HCT116 (cell line): ENCODE results near the gene CNTF. TPM values are rescaled to one million over a fixed set of nuclear protein-coding genes. Genes with fewer than 3 reads are reported as not detected.
A peak's percentile ranks its signal among the peaks of the same experiment; 100 is the strongest.

Experiments used
- ATAC-seq: fragments of 200-7000 bp; cut with Tn5 transposase; 2 replicates; pipeline ENCODE4 v1.9.1; 2020; ENCODE audit warnings: mild to moderate bottlenecking, moderate library complexity
- BruUV-seq: library from RNA; stranded (reverse); fragments of 400-500 nt; replicated peaks from 2 replicates; lab custom pipeline; 2021; lab: Mats Ljungman, UMichigan
- CTCF ChIA-PET: fragments of 300-600 bp; sonication (Branson Sonifier 250); formaldehyde crosslinking; loops from one replicate; lab custom pipeline; 2021; ENCODE audit warnings: antibody characterized with exemption; lab: Charles Lee
- POLR2A ChIA-PET: fragments of 300-600, 350-600 bp; sonication (Branson Sonifier 250); formaldehyde crosslinking; loops from one replicate; lab custom pipeline; 2021; ENCODE audit warnings: antibody characterized with exemption; lab: Charles Lee
- RAD21 ChIA-PET, 2 experiments: fragments of 300-600 bp; sonication (Branson Sonifier 250); formaldehyde crosslinking; loops; one replicate each; lab custom pipeline; 2023; ENCODE audit warnings: low total read pairs in 2 of 2; ENCODE audit not compliant: uncharacterized antibody in 2 of 2, unreplicated experiment in 2 of 2, low non-redundant PET in 1 of 2; lab: Charles Lee
- DNase-seq: peaks from one replicate; pipeline ENCODE4 v3.0.0-alpha.2; 2010; ENCODE audit warnings: low read depth, low spot score
- H2AFZ ChIP-seq: fragments of 200-600 bp; shearing (Covaris generic), sonication (generic); 2 replicates; pipeline ENCODE4 v1.6.1; 2017; ENCODE audit warnings: low read depth, mixed run types, mixed read lengths, antibody characterized with exemption, low read length; ENCODE audit not compliant: poor library complexity, severe bottlenecking
- H3K27ac ChIP-seq: 2 replicates; pipeline ENCODE4 v1.5.1; 2012; ENCODE audit warnings: low read depth, low read length
- H3K27me3 ChIP-seq: fragments of 200-600 bp; sonication (generic); 2 replicates; pipeline ENCODE4 v1.6.1; 2016; ENCODE audit warnings: mixed run types, low read length, mixed read lengths; ENCODE audit not compliant: insufficient read depth
- H3K36me3 ChIP-seq, 2 experiments: fragments of 200-500 bp in 1 of 2; fragments of 200-600 bp in 1 of 2; sonication (Bioruptor generic) in 1 of 2; sonication (generic) in 1 of 2; 2 replicates each; pipeline versions ENCODE4 v1.5.1 to v1.6.1; 2014 to 2016; ENCODE audit warnings: low read length in 2 of 2, inconsistent platforms in 1 of 2, mixed read lengths in 1 of 2, mixed run types in 1 of 2; ENCODE audit not compliant: insufficient read depth in 2 of 2, control insufficient read depth in 1 of 2
- H3K4me1 ChIP-seq, 2 experiments: fragments of 200-600 bp in 1 of 2; sonication (generic) in 1 of 2; 2 replicates each; pipeline versions ENCODE4 v1.5.1 to v1.6.1; 2012 to 2017; ENCODE audit warnings: low read length in 2 of 2, inconsistent platforms in 1 of 2, mild to moderate bottlenecking in 1 of 2, mixed read lengths in 1 of 2, mixed run types in 1 of 2, moderate library complexity in 1 of 2; ENCODE audit not compliant: insufficient read depth in 2 of 2, control insufficient read depth in 1 of 2
- H3K4me2 ChIP-seq: fragments of 200-600 bp; sonication (generic); 2 replicates; pipeline ENCODE4 v1.6.1; 2017; ENCODE audit warnings: mixed run types, low read length, mixed read lengths
- H3K4me3 ChIP-seq, 2 experiments: fragments of 200-600 bp in 1 of 2; sonication (generic) in 1 of 2; replicated peaks in 1 of 2; 2 replicates each; pipeline ENCODE4 v1.5.1; 2011 to 2016; ENCODE audit warnings: low read length in 2 of 2, control low read depth in 1 of 2, low read depth in 1 of 2, mild to moderate bottlenecking in 1 of 2, mixed read lengths in 1 of 2, mixed run types in 1 of 2
- H3K79me2 ChIP-seq: fragments of 200-600 bp; sonication (generic); 2 replicates; pipeline ENCODE4 v1.6.1; 2017; ENCODE audit warnings: mild to moderate bottlenecking, mixed run types, low read length, moderate library complexity, mixed read lengths; ENCODE audit not compliant: insufficient read depth
- H3K9ac ChIP-seq: fragments of 200-600 bp; sonication (generic); 2 replicates; pipeline ENCODE4 v1.6.1; 2016; ENCODE audit warnings: low read length, mixed read lengths
- H3K9me2 ChIP-seq: fragments of 200-600 bp; sonication (generic), shearing (Covaris generic); 2 replicates; pipeline ENCODE4 v1.6.1; 2017; ENCODE audit warnings: mixed run types, mild to moderate bottlenecking, moderate library complexity; ENCODE audit not compliant: insufficient read depth
- H3K9me3 ChIP-seq, 2 experiments: fragments of 200-500 bp in 1 of 2; fragments of 200-600 bp in 1 of 2; sonication (Bioruptor generic) in 1 of 2; sonication (generic) in 1 of 2; 2 replicates each; pipeline ENCODE4 v1.6.1; 2014 to 2017; ENCODE audit warnings: low read length in 2 of 2, mixed read lengths in 2 of 2, inconsistent platforms in 1 of 2, low read depth in 1 of 2, mild to moderate bottlenecking in 1 of 2, mixed run types in 1 of 2, moderate library complexity in 1 of 2; ENCODE audit not compliant: control insufficient read depth in 1 of 2, insufficient read depth in 1 of 2
- H4K20me1 ChIP-seq: fragments of 200-600 bp; sonication (generic), shearing (Covaris generic); 2 replicates; pipeline ENCODE4 v1.6.1; 2017; ENCODE audit warnings: mixed run types, mild to moderate bottlenecking, moderate library complexity; ENCODE audit not compliant: insufficient read depth
- CBX3 ChIP-seq: IDR thresholded peaks from 2 replicates; pipeline ENCODE4 v1.6.1; 2012; ENCODE audit warnings: low read depth
- CEBPB ChIP-seq: IDR thresholded peaks from 2 replicates; pipeline ENCODE4 v1.6.1; 2012; ENCODE audit warnings: low read depth
- EGR1 ChIP-seq: IDR thresholded peaks from 2 replicates; pipeline ENCODE4 v1.6.1; 2012; ENCODE audit warnings: low read depth
- ELF1 ChIP-seq: IDR thresholded peaks from 2 replicates; pipeline ENCODE4 v1.6.1; 2012; ENCODE audit warnings: low read depth, borderline replicate concordance
- EZH2 ChIP-seq: fragments of 200-600 bp; sonication (generic); IDR thresholded peaks from 2 replicates; pipeline ENCODE4 v1.6.1; 2017; ENCODE audit warnings: antibody characterized with exemption, mixed run types
- EZH2phosphoT487 ChIP-seq: fragments of 200-600 bp; IDR thresholded peaks from 2 replicates; pipeline ENCODE4 v1.6.1; 2018; ENCODE audit warnings: antibody characterized with exemption, borderline replicate concordance
- POLR2AphosphoS5 ChIP-seq: IDR thresholded peaks from 2 replicates; pipeline ENCODE4 v1.6.1; 2011; ENCODE audit warnings: mild to moderate bottlenecking, low read depth, low read length, moderate library complexity
- SIN3A ChIP-seq: IDR thresholded peaks from 2 replicates; pipeline ENCODE4 v1.6.1; 2012; ENCODE audit warnings: low read depth
- SP1 ChIP-seq: IDR thresholded peaks from 2 replicates; pipeline ENCODE4 v1.6.1; 2012; ENCODE audit warnings: low read depth
- TCF7L2 ChIP-seq: IDR thresholded peaks from 2 replicates; pipeline ENCODE4 v1.7.0; 2011; ENCODE audit warnings: borderline replicate concordance, inconsistent platforms; ENCODE audit not compliant: insufficient read depth, insufficient read length; ENCODE audit errors: extremely low read depth
- YY1 ChIP-seq: IDR thresholded peaks from 2 replicates; pipeline ENCODE4 v1.6.1; 2011; ENCODE audit warnings: low read length, low read depth, moderate library complexity, mild to moderate bottlenecking; ENCODE audit not compliant: insufficient replicate concordance; ENCODE audit errors: extremely low read depth
- ZNF274 ChIP-seq: fragments of 200-500 bp; sonication (Bioruptor generic); IDR thresholded peaks from 2 replicates; pipeline ENCODE4 v1.6.1; 2014; ENCODE audit warnings: mild to moderate bottlenecking, low read depth, low read length, inconsistent platforms
- intact Hi-C: fragments of 100-400 bp; cut with micrococcal nuclease; formaldehyde crosslinking; loops from 2 replicates; pipeline ENCODE4 v1.10.0; 2022
- total RNA-seq: library from RNA; stranded (reverse); gene quantifications from one replicate; pipeline ENCODE4 v1.2.1, GENCODE V29; 2021; ENCODE audit not compliant: unreplicated experiment
- TF ChIP-seq, protein P1 (sequence below): IDR thresholded peaks from 2 replicates; pipeline ENCODE4 v1.6.1; 2011; ENCODE audit warnings: mild to moderate bottlenecking, low read length, moderate library complexity; ENCODE audit not compliant: insufficient replicate concordance; ENCODE audit errors: extremely low read depth
- TF ChIP-seq, protein P2 (sequence below): IDR thresholded peaks from 2 replicates; pipeline ENCODE4 v1.6.1; 2012

Gene CNTF
- total RNA-seq, 1 experiment from 2014 or later = 2.3 TPM

DNA sequence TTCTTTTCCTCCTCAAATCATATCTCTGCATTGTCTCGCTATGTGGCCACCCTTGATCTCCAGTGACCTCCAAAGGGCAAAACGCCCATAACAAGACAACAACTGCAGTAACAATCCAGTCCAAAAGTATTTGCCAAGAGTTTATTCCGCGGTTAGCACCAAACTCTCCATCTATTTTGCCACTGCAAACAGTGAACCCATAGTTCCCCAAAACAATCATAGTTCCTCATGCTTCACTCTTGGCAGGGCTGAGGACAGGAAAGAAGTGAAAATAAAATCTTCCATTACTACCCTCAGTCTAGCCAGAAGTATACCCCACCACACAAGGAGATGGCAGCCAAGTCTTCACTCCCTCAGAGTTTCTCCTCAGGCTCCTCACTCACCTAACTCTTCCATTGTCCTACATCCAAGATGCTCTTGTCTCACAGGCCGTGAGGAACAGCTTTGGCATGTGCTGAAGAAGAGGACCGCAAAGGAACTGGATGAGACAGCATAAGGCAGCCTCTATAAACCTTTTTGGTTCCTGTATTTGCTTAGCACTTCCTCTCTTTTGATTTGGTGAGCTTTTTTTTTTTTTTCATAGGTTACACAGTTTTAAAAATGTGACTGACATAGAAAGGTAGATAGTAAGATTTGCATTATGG, 47.0 kb upstream of the CNTF start, which contains the start of gene LPXN:
TSS of gene LPXN (minus strand) at position 480 of the 644 bp plus-strand sequence. CDS start at position 396, 84 bp downstream.
- H4K20me1 ChIP-seq = no peaks in the 10 kb centered on the region; the same call in 1 of the 2 replicates
- H3K4me1 ChIP-seq = peaks cover 16 to 32% of the 10 kb centered on the region in 2 experiments
- intact Hi-C loops = loop anchor here (2.0 to 5.0 kb wide), 7 partner anchors 99 to 908 kb away; partner anchors contain the start of genes FAM111A, MED19, TMX2 and ZDHHC5
- BruUV-seq = no TSS peak
- POLR2A ChIA-PET = no interaction called here
- RAD21 ChIA-PET = no interaction called here
- no peak for ATAC-seq
- peaks cover 23% of the 10 kb centered on the region for H3K79me2 ChIP-seq
- H2AFZ ChIP-seq = no peak within 1 kb of the TSS
- DNase-seq = no peak
- H3K27ac ChIP-seq = peak within 1 kb of the TSS; percentile 95
- H3K27me3 ChIP-seq = no peaks in the 10 kb centered on the region
- H3K36me3 ChIP-seq = no peaks in the 10 kb centered on the region
- no peaks in the 10 kb centered on the region for H3K9me3 ChIP-seq
- no peak for TF ChIP-seq ELF1
- no peak for TF ChIP-seq TCF7L2
- TF ChIP-seq EGR1 = no peak
- TF ChIP-seq EZH2phosphoT487 = no peak
- TF ChIP-seq ZNF274 = no peak
- no peak for TF ChIP-seq CBX3
- no peak for TF ChIP-seq POLR2AphosphoS5
- TF ChIP-seq, protein P1, sequence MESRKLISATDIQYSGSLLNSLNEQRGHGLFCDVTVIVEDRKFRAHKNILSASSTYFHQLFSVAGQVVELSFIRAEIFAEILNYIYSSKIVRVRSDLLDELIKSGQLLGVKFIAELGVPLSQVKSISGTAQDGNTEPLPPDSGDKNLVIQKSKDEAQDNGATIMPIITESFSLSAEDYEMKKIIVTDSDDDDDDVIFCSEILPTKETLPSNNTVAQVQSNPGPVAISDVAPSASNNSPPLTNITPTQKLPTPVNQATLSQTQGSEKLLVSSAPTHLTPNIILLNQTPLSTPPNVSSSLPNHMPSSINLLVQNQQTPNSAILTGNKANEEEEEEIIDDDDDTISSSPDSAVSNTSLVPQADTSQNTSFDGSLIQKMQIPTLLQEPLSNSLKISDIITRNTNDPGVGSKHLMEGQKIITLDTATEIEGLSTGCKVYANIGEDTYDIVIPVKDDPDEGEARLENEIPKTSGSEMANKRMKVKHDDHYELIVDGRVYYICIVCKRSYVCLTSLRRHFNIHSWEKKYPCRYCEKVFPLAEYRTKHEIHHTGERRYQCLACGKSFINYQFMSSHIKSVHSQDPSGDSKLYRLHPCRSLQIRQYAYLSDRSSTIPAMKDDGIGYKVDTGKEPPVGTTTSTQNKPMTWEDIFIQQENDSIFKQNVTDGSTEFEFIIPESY = no peak
- no peak for TF ChIP-seq SIN3A
- TF ChIP-seq CEBPB = no peak
- no peak for TF ChIP-seq YY1
- no peak for TF ChIP-seq SP1
- TF ChIP-seq, protein P2, sequence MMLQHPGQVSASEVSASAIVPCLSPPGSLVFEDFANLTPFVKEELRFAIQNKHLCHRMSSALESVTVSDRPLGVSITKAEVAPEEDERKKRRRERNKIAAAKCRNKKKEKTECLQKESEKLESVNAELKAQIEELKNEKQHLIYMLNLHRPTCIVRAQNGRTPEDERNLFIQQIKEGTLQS = no peak
- TF ChIP-seq EZH2 = no peak
- H3K4me2 ChIP-seq = peak within 1 kb of the TSS; percentile 77
- peak within 1 kb of the TSS; percentile 68 to 88 for H3K4me3 ChIP-seq
- peak within 1 kb of the TSS; percentile 95 for H3K9ac ChIP-seq
- no peaks in the 10 kb centered on the region for H3K9me2 ChIP-seq
- CTCF ChIA-PET = interaction anchor here (0.6 kb wide), 1 partner anchor 345 kb away, joined by 3 read pairs; no protein-coding TSS in a partner anchor
